Mesothelial cell of epicardium (in vitro differentiated cells): Measurements from ENCODE around the gene UBE2O. TPM values are rescaled to one million over a fixed set of nuclear protein-coding genes. Genes with fewer than 3 reads are reported as not detected.
A peak's percentile ranks its signal among the peaks of the same experiment; 100 is the strongest.
"Not testable (repeated sequence)": the region's sequence is repeated elsewhere in the genome, so short reads cannot be mapped to it uniquely, and the experiment has no call there.

Experiments used
- DNase-seq, 2 experiments: peaks; one replicate each; pipeline ENCODE4 v3.0.0; 2021; ENCODE audit warnings: low spot score in 2 of 2; ENCODE audit not compliant: unreplicated experiment in 2 of 2
- H3K27ac Mint-ChIP-seq: 2 replicates; pipeline ENCODE4 v1.8.0; 2021; ENCODE audit warnings: mixed read lengths
- H3K27me3 Mint-ChIP-seq: 2 replicates; pipeline ENCODE4 v1.8.0; 2021; ENCODE audit warnings: low read depth, mixed read lengths
- H3K36me3 Mint-ChIP-seq: 2 replicates; pipeline ENCODE4 v1.8.0; 2021; ENCODE audit warnings: mixed read lengths
- H3K4me1 Mint-ChIP-seq: 2 replicates; pipeline ENCODE4 v1.8.0; 2021; ENCODE audit warnings: mixed read lengths
- H3K4me3 Mint-ChIP-seq: 2 replicates; pipeline ENCODE4 v1.8.0; 2021; ENCODE audit warnings: mild to moderate bottlenecking, moderate library complexity, mixed read lengths
- H3K9me3 Mint-ChIP-seq: 2 replicates; pipeline ENCODE4 v1.8.0; 2021; ENCODE audit warnings: mixed read lengths
- total RNA-seq: library from RNA; stranded (reverse); gene quantifications from 3 replicates; pipeline ENCODE4 v1.2.1, GENCODE V29; 2021
- TF ChIP-seq, protein P1 (sequence below): fragments of 200-600 bp; sonication (generic); IDR thresholded peaks from one replicate; pipeline ENCODE4 v1.5.0; 2021; ENCODE audit warnings: antibody characterized with exemption; ENCODE audit not compliant: unreplicated experiment

Gene UBE2O
- total RNA-seq, 1 donor from 2014 or later: 46.3 TPM

DNA sequence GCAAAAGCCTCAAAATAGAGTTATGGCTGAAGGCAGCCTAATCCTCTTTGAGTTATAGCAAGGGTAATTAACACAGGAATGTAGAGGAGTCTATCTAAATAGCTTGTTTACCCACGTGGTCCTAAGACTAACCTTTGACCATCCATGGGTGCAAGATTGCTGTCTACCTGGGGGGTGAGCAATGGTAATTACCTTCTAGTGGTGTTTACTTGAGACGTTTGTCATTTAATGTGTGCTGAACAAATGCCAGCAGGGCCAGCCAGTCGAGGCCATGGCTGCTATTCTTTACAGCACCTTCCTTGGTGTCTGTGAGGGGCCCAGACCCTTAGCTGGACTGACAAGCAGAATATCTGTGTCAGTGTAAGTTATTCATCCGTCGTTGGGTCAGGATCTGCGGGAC, 85.3 kb downstream of the UBE2O start:
- TF ChIP-seq, protein P1, sequence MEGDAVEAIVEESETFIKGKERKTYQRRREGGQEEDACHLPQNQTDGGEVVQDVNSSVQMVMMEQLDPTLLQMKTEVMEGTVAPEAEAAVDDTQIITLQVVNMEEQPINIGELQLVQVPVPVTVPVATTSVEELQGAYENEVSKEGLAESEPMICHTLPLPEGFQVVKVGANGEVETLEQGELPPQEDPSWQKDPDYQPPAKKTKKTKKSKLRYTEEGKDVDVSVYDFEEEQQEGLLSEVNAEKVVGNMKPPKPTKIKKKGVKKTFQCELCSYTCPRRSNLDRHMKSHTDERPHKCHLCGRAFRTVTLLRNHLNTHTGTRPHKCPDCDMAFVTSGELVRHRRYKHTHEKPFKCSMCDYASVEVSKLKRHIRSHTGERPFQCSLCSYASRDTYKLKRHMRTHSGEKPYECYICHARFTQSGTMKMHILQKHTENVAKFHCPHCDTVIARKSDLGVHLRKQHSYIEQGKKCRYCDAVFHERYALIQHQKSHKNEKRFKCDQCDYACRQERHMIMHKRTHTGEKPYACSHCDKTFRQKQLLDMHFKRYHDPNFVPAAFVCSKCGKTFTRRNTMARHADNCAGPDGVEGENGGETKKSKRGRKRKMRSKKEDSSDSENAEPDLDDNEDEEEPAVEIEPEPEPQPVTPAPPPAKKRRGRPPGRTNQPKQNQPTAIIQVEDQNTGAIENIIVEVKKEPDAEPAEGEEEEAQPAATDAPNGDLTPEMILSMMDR: no peak
- Mint-ChIP-seq H3K9me3 (no peaks in the 10 kb centered on the region), H3K4me1 (peaks cover 16% of the 10 kb centered on the region), H3K27ac (peak overlapping the region; percentile 81), H3K4me3 (no peak overlapping the region), H3K36me3 (no peaks in the 10 kb centered on the region), H3K27me3 (no peaks in the 10 kb centered on the region)
- DNase-seq: no peak

DNA sequence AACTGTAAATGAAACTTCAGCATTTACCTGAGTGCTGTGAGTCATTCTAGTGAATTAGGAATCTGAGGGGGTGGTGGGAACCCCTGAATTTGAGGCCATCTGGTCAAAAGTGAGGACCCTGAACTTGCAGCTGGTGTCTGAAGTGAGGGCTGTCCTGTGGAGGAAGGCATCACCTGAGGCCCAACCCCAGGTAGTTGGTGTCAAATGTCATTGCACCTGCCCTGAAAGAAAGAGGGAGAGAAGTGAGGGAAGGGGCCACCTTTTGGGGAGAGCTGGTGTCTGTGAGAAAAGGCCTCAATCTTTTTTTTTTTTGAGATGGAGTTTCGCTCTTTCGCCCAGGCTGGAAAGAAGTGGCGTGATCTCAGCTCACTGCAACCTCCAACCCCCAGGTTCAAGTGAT, 86.7 kb downstream of the UBE2O start:
- Mint-ChIP-seq H3K4me3 (no peak overlapping the region), H3K36me3 (no peaks in the 10 kb centered on the region), H3K4me1 (peaks cover 20% of the 10 kb centered on the region), H3K27me3 (no peaks in the 10 kb centered on the region), H3K9me3 (no peaks in the 10 kb centered on the region), H3K27ac (peak overlapping the region; percentile 16)
- no peak for DNase-seq
- TF ChIP-seq, protein P1: no peak

DNA sequence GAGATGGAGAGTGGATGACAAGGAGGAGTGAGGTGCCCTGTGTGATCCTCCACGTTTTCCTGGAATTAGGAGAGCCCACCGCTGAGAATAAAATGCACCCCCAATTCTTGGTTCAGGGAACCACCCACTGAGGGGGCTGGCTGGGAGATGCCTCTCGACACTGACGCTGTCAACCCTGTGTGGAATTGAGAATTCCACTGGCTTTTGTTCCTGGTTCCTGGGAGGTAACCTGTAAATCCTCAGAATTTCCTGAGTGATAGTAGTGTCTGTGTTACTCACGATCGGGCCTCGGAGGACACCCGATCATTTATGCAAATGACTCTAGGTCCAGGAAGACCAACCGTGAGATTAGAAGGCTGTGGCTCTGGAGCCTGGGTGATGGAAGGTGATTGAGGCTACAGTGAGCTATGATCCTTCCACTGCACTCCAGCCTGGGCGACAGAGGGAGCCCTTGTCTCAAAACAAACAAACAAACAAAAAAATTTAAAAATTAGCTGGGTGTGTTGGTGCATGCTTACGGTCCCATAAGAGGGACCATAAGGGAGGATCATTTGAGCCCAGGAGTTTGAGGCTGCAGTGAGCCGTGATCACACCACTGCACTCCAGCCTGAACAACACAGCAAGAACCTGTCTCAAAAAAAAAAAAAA, 87.6 kb downstream of the UBE2O start:
- H3K36me3 Mint-ChIP-seq: no peaks in the 10 kb centered on the region
- TF ChIP-seq, protein P1: no peak
- no peaks in the 10 kb centered on the region for H3K9me3 Mint-ChIP-seq
- no peaks in the 10 kb centered on the region for H3K27me3 Mint-ChIP-seq
- no peak for DNase-seq
- no peak overlapping the region for H3K27ac Mint-ChIP-seq
- H3K4me1 Mint-ChIP-seq: peaks cover 19% of the 10 kb centered on the region
- H3K4me3 Mint-ChIP-seq: no peak overlapping the region

DNA sequence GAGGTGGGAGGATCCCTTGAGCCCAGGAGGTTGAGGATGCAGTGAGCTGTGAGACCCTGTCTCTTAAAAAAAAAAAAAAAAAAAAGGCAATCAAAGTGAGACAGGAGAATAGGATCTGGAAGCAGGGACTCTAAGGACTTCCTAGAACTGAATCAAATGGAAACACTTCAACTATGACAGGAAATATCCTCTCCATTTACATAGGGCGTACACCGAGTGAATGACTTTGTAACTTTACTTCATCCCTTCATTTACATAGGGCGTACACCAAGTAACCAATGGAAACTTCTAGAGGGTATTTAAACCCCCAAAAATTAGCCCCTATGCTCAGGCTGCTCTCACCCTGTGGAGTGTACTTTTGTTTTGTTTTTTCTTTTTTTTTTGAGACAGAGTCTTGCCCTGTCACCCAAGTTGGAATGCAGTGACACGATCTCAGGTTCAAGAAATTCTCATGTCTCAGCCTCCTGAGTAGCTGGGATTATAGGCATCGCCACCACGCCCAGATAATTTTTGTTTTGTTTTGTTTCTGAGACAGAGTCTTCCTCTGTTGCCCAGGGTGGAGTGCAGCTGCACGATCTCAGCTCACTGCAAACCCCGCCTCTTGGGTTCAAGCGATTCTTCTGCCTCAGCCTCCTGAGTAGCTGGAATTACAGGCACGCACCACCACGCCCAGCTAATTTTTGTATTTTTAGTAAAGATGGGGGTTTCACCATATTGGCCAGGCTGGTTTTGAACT, 89.7 kb downstream of the UBE2O start:
- DNase-seq: no peak
- Mint-ChIP-seq H3K9me3 (no peaks in the 10 kb centered on the region), H3K4me3 (no peak overlapping the region), H3K4me1 (peaks cover 13% of the 10 kb centered on the region), H3K27ac (no peak overlapping the region), H3K36me3 (no peaks in the 10 kb centered on the region), H3K27me3 (no peaks in the 10 kb centered on the region)
- TF ChIP-seq, protein P1: no peak

DNA sequence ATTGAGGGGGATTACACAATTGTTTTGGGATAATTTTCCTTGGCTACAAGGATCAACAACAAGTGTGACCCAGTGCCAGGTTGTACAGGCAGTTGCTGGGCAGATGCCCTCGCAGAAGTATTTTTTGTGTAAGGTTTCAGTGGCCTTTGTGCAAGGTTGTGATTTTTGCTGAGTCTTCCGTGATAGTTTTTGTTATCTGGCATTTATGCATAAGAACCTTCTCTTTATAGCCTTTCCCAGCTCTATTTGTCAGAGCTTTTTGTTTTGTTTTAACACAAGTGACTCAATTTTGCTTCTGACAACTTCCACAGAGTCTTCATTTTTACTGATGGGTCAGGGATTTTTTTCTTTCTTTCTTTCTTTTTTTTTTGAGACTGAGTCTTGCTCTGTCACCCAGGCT, 92.5 kb downstream of the UBE2O start:
- DNase-seq: no peak
- H3K27ac Mint-ChIP-seq: no peak overlapping the region
- peaks cover 4% of the 10 kb centered on the region for H3K4me1 Mint-ChIP-seq
- TF ChIP-seq, protein P1: no peak
- peaks cover 1% of the 10 kb centered on the region for H3K27me3 Mint-ChIP-seq
- no peaks in the 10 kb centered on the region for H3K36me3 Mint-ChIP-seq
- no peaks in the 10 kb centered on the region for H3K9me3 Mint-ChIP-seq
- H3K4me3 Mint-ChIP-seq: no peak overlapping the region

DNA sequence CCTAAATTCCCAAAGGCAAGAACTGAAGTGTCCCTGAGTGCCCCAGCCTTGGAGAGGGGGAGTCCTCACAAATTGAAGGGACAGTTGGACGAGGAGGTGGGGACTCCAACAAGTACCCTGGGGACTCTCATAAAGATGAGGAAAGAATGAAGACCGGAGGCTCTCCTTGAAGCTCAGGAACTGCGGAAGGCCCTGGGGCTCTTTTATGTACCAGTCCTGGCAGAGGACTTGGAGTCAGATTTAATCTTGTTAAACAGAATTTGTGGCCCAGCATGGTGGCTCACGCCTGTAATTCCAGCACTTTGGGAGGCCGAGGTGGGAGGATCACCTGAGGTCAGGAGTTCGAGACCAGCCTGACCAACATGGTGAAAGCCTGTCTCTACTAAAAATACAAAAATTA, 93.2 kb downstream of the UBE2O start:
- H3K4me3 Mint-ChIP-seq, H3K27me3 Mint-ChIP-seq, H3K36me3 Mint-ChIP-seq, H3K27ac Mint-ChIP-seq, H3K9me3 Mint-ChIP-seq, DNase-seq, H3K4me1 Mint-ChIP-seq: not testable (repeated sequence)
